ENCODE data around the gene HSPG2.

- TF ChIP-seq CTCF (IDR thresholded peaks at IDR 0.05; ENCODE audit: low read length) (no peak), EZH2 (IDR thresholded peaks at IDR 0.05; ENCODE audit: borderline replicate concordance, low read length) (no peak)
Observed at GRCh38 chr1:21909787-21910503, 27.2 kb downstream of the HSPG2 start.

Measured in OCI-LY1 (cell line).